ENCODE results near the gene DDX51. TPM values are rescaled to one million over a fixed set of nuclear protein-coding genes. Genes with fewer than 3 reads are reported as not detected.

The DDX51 gene
- total RNA-seq, 1 donor from 2014 or later = 28.1 TPM

GRCh38 chr12:132174015-132174838 is 30.1 kb upstream of the DDX51 start:
- Mint-ChIP-seq H3K4me1 (ENCODE audit: low read depth) (no peaks in the 10 kb centered on the region), H3K27me3 (peaks cover 62% of the 10 kb centered on the region), H3K4me3 (ENCODE audit: low read depth) (no peak overlapping the region), H3K9me3 (ENCODE audit: low read depth) (no peaks in the 10 kb centered on the region), H3K27ac (no peak overlapping the region), H3K36me3 (ENCODE audit: insufficient read depth) (no peaks in the 10 kb centered on the region)
- TF ChIP-seq CTCF (IDR thresholded peaks at IDR 0.05; ENCODE audit: unreplicated experiment) = no peak
- DNase-seq (ENCODE audit: low spot score, unreplicated experiment) = no peak

GRCh38 chr12:132173135-132174014 is 29.3 kb upstream of the DDX51 start:
- Mint-ChIP-seq H3K4me3 (ENCODE audit: low read depth) (no peak overlapping the region), H3K27me3 (peaks cover 53% of the 10 kb centered on the region), H3K36me3 (ENCODE audit: insufficient read depth) (no peaks in the 10 kb centered on the region), H3K9me3 (ENCODE audit: low read depth) (no peaks in the 10 kb centered on the region), H3K27ac (no peak overlapping the region), H3K4me1 (ENCODE audit: low read depth) (no peaks in the 10 kb centered on the region)
- TF ChIP-seq CTCF (IDR thresholded peaks at IDR 0.05; ENCODE audit: unreplicated experiment) = no peak
- no peak for DNase-seq (ENCODE audit: low spot score, unreplicated experiment)

- Mint-ChIP-seq H3K9me3 (ENCODE audit: low read depth) (no peaks in the 10 kb centered on the region), H3K36me3 (ENCODE audit: insufficient read depth) (no peaks in the 10 kb centered on the region), H3K27ac (no peak overlapping the region), H3K27me3 (peaks cover 54% of the 10 kb centered on the region), H3K4me1 (ENCODE audit: low read depth) (no peaks in the 10 kb centered on the region), H3K4me3 (ENCODE audit: low read depth) (no peak overlapping the region)
- DNase-seq (ENCODE audit: low spot score, unreplicated experiment) = no peak
- no peak for TF ChIP-seq CTCF (IDR thresholded peaks at IDR 0.05; ENCODE audit: unreplicated experiment)
Measured at GRCh38 chr12:132172619-132173018, 28.5 kb upstream of the DDX51 start.

- H3K4me3 Mint-ChIP-seq (ENCODE audit: low read depth) = no peak overlapping the region
- TF ChIP-seq CTCF (IDR thresholded peaks at IDR 0.05; ENCODE audit: unreplicated experiment) = no peak
- H3K9me3 Mint-ChIP-seq (ENCODE audit: low read depth) = no peaks in the 10 kb centered on the region
- H3K36me3 Mint-ChIP-seq (ENCODE audit: insufficient read depth) = no peaks in the 10 kb centered on the region
- H3K4me1 Mint-ChIP-seq (ENCODE audit: low read depth) = no peaks in the 10 kb centered on the region
- H3K27me3 Mint-ChIP-seq = peaks cover 58% of the 10 kb centered on the region
- DNase-seq (ENCODE audit: low spot score, unreplicated experiment) = no peak
- H3K27ac Mint-ChIP-seq = no peak overlapping the region
Measured at GRCh38 chr12:132171968-132172521, 27.9 kb upstream of the DDX51 start.

- H3K4me1 Mint-ChIP-seq (ENCODE audit: low read depth) = no peaks in the 10 kb centered on the region
- no peak for DNase-seq (ENCODE audit: low spot score, unreplicated experiment)
- H3K27ac Mint-ChIP-seq = no peak overlapping the region
- no peak overlapping the region for H3K4me3 Mint-ChIP-seq (ENCODE audit: low read depth)
- no peaks in the 10 kb centered on the region for H3K9me3 Mint-ChIP-seq (ENCODE audit: low read depth)
- H3K36me3 Mint-ChIP-seq (ENCODE audit: insufficient read depth) = no peaks in the 10 kb centered on the region
- H3K27me3 Mint-ChIP-seq = peaks cover 55% of the 10 kb centered on the region
- TF ChIP-seq CTCF (IDR thresholded peaks at IDR 0.05; ENCODE audit: unreplicated experiment) = no peak
Measured at GRCh38 chr12:132171293-132171967, 27.3 kb upstream of the DDX51 start.
